Progenitor cell of endocrine pancreas (in vitro differentiated cells): ENCODE measurements around the gene PSMC3IP. TPM values are rescaled to one million over a fixed set of nuclear protein-coding genes. Genes with fewer than 3 reads are reported as not detected.
A peak's percentile ranks its signal among the peaks of the same experiment; 100 is the strongest.
"Not testable (repeated sequence)": the region's sequence is repeated elsewhere in the genome, so short reads cannot be mapped to it uniquely, and the experiment has no call there.

Experiments used
- DNase-seq: peaks from one replicate; pipeline ENCODE4 v3.0.0; 2021; ENCODE audit warnings: low spot score; ENCODE audit not compliant: unreplicated experiment
- H3K27ac Mint-ChIP-seq: 2 replicates; pipeline ENCODE4 v1.8.0; 2021; ENCODE audit warnings: mild to moderate bottlenecking, moderate library complexity, mixed read lengths
- H3K27me3 Mint-ChIP-seq: 2 replicates; pipeline ENCODE4 v1.8.0; 2021; ENCODE audit warnings: mixed read lengths
- H3K36me3 Mint-ChIP-seq: 2 replicates; pipeline ENCODE4 v1.8.0; 2022; ENCODE audit warnings: mixed read lengths; ENCODE audit not compliant: insufficient read depth
- H3K4me1 Mint-ChIP-seq: 2 replicates; pipeline ENCODE4 v1.8.0; 2021; ENCODE audit warnings: low read depth, mixed read lengths
- H3K4me3 Mint-ChIP-seq: 2 replicates; pipeline ENCODE4 v1.8.0; 2021; ENCODE audit warnings: low read depth, mild to moderate bottlenecking, moderate library complexity, mixed read lengths
- H3K9me3 Mint-ChIP-seq: 2 replicates; pipeline ENCODE4 v1.8.0; 2021; ENCODE audit warnings: low read depth, mixed read lengths
- total RNA-seq: library from RNA; stranded (reverse); gene quantifications from 2 replicates; pipeline ENCODE4 v1.2.1, GENCODE V29; 2021
- TF ChIP-seq, protein P1 (sequence below): fragments of 200-600 bp; sonication (generic); IDR thresholded peaks from one replicate; pipeline ENCODE4 v1.5.0; 2021; ENCODE audit warnings: antibody characterized with exemption, mild to moderate bottlenecking; ENCODE audit not compliant: unreplicated experiment

The PSMC3IP gene
- total RNA-seq, 1 donor from 2014 or later, result 19.6 TPM

- H3K9me3 Mint-ChIP-seq, result no peaks in the 10 kb centered on the region
- peaks cover 2% of the 10 kb centered on the region for H3K36me3 Mint-ChIP-seq
Observed at GRCh38 chr17:42548993-42549755, 28.4 kb downstream of the PSMC3IP start.

GRCh38 chr17:42548070-42548837 lies 29.3 kb downstream of the PSMC3IP start:
- H3K9me3 Mint-ChIP-seq, result no peaks in the 10 kb centered on the region
- TF ChIP-seq, protein P1, sequence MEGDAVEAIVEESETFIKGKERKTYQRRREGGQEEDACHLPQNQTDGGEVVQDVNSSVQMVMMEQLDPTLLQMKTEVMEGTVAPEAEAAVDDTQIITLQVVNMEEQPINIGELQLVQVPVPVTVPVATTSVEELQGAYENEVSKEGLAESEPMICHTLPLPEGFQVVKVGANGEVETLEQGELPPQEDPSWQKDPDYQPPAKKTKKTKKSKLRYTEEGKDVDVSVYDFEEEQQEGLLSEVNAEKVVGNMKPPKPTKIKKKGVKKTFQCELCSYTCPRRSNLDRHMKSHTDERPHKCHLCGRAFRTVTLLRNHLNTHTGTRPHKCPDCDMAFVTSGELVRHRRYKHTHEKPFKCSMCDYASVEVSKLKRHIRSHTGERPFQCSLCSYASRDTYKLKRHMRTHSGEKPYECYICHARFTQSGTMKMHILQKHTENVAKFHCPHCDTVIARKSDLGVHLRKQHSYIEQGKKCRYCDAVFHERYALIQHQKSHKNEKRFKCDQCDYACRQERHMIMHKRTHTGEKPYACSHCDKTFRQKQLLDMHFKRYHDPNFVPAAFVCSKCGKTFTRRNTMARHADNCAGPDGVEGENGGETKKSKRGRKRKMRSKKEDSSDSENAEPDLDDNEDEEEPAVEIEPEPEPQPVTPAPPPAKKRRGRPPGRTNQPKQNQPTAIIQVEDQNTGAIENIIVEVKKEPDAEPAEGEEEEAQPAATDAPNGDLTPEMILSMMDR, result peak; percentile 67
- H3K4me1 Mint-ChIP-seq, result peaks cover 4% of the 10 kb centered on the region
- peak overlapping the region; percentile 52 for H3K27ac Mint-ChIP-seq
- peak overlapping the region; percentile 62 for H3K4me3 Mint-ChIP-seq
- DNase-seq, result peak; percentile 77
- H3K27me3 Mint-ChIP-seq, result no peaks in the 10 kb centered on the region
- peaks cover 2% of the 10 kb centered on the region for H3K36me3 Mint-ChIP-seq

More at GRCh38 chr17:42548993-42549755, 28.4 kb downstream of the PSMC3IP start:
- DNase-seq, result no peak
- TF ChIP-seq, protein P1, result no peak
- H3K27ac Mint-ChIP-seq, result peak overlapping the region; percentile 29
- no peaks in the 10 kb centered on the region for H3K27me3 Mint-ChIP-seq
- H3K4me3 Mint-ChIP-seq, result peak overlapping the region; percentile 62
- peaks cover 6% of the 10 kb centered on the region for H3K4me1 Mint-ChIP-seq

DNA sequence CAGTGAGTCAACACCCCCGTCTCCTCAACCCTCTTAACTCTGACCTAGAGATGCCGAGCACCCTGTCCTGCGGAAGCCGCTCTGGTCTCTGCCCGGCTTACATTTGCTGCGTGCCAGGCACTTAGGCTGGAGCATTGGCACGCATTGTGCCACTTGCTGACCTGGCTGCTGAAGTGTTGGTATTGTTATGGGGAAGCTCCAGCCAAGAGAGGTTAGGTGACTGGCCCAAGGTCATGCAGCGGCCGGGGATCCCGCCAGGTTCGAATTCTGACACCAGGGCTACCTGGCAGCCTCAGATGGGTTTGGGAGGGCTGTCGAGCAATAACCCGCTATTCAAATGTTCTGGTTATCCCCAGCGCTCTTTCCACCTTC lies 29.8 kb downstream of the PSMC3IP start:
- no peaks in the 10 kb centered on the region for H3K9me3 Mint-ChIP-seq
- H3K27me3 Mint-ChIP-seq, result no peaks in the 10 kb centered on the region
- peaks cover 4% of the 10 kb centered on the region for H3K4me1 Mint-ChIP-seq
- TF ChIP-seq, protein P1, result no peak
- H3K27ac Mint-ChIP-seq, result no peak overlapping the region
- no peak for DNase-seq
- peaks cover 3% of the 10 kb centered on the region for H3K36me3 Mint-ChIP-seq
- no peak overlapping the region for H3K4me3 Mint-ChIP-seq

DNA sequence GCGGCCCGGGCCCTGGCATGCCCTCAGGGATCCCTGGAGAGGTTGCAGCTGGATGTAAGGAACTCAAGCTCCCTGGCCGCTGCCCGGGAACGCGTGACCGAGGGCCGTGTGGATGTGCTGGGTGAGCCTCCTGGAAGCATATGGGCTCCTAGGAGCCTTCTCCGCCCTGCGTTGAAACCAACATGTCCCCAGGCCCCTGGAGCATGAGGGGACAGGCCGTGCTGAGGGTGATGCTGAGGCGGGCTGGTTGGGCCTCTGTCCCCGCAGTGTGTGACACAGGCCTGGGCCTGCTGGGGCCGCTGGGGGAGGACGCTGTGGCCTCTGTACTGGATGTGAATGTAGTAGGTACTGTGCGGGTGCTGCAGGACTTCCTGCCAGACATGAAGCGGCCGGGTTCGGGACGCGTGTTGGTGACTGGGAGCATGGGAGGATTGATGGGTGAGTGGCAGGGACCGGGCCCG lies 30.5 kb downstream of the PSMC3IP start:
- H3K4me3 Mint-ChIP-seq, result peak overlapping the region; percentile 33
- H3K27me3 Mint-ChIP-seq, result no peaks in the 10 kb centered on the region
- DNase-seq, result no peak
- peaks cover 4% of the 10 kb centered on the region for H3K4me1 Mint-ChIP-seq
- no peak overlapping the region for H3K27ac Mint-ChIP-seq
- H3K9me3 Mint-ChIP-seq, result no peaks in the 10 kb centered on the region
- H3K36me3 Mint-ChIP-seq, result peaks cover 3% of the 10 kb centered on the region
- TF ChIP-seq, protein P1, result no peak

DNA sequence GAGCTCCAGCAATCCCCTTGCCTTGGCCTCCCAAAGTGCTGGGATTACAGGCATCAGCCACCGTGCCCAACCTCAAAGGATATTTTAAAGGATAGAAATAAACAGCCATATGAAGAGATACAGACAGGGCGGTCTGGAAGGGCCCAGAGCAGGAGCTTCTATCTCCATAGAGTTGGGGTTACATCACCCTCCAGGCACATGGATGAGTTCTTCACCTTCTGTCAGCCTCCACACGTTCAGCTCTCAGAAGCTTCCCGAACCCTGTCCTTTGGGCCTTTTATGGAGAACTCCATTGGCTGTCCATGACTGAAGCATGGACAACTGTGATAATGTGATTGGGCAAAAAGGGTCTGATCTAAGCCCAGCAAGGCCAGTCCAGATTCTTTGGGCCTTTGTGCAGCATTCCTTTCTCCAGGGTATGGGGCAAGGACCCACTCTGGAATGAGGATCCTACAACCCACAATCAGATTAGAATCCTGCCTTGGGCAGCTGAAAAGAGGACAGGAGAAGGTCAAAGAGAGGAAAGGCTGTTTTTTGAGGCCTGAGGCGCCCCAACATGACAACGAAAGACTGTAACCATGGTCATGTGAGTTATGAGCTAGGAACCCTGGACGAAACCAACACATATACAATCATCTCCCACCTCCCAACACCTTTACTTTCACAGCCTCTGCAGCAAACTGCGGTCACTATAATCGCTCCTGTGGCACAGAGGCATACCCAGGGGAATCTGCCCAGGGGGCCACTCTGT lies 31.6 kb downstream of the PSMC3IP start:
- not testable (repeated sequence) for H3K27ac Mint-ChIP-seq, H3K36me3 Mint-ChIP-seq, DNase-seq, H3K4me1 Mint-ChIP-seq, H3K27me3 Mint-ChIP-seq, H3K9me3 Mint-ChIP-seq, H3K4me3 Mint-ChIP-seq
